ENCODE measurements around the gene SUPT16H.

Gene SUPT16H

DNA sequence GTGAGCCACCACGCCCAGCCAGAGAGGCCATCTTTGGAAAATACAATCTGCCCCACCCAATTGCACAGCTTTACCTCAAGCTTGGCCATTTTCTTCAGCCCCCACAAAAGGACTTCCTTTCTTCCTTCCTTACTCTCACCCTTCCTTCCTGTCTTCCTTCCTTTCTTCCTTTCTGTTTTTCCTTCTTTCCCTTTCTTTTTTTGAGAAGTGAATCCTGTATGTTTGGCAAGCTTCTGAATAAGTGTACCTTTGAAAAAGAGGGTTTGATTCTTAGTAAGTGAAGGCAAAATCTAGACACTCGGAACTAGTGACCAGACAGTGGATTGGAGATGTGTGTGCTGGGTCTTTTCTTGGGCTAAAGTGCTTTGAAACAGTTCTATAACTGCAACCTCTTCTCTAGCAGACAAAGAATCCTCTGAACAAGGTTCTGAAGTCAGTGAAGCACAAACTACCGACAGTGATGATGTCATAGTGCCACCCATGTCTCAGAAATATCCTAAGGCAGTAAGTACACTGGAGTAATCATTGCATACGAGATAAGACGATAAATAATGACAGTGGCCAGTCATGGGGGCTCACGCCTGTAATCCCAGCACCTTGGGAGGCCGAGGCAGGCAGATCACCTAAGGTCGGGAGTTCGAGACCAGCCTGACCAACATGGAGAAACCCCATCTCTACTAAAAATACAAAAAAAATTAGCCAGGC lies 49.5 kb downstream of the SUPT16H start:
- TF ChIP-seq, protein P1, sequence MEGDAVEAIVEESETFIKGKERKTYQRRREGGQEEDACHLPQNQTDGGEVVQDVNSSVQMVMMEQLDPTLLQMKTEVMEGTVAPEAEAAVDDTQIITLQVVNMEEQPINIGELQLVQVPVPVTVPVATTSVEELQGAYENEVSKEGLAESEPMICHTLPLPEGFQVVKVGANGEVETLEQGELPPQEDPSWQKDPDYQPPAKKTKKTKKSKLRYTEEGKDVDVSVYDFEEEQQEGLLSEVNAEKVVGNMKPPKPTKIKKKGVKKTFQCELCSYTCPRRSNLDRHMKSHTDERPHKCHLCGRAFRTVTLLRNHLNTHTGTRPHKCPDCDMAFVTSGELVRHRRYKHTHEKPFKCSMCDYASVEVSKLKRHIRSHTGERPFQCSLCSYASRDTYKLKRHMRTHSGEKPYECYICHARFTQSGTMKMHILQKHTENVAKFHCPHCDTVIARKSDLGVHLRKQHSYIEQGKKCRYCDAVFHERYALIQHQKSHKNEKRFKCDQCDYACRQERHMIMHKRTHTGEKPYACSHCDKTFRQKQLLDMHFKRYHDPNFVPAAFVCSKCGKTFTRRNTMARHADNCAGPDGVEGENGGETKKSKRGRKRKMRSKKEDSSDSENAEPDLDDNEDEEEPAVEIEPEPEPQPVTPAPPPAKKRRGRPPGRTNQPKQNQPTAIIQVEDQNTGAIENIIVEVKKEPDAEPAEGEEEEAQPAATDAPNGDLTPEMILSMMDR (IDR thresholded peaks at IDR 0.05): no peak

DNA sequence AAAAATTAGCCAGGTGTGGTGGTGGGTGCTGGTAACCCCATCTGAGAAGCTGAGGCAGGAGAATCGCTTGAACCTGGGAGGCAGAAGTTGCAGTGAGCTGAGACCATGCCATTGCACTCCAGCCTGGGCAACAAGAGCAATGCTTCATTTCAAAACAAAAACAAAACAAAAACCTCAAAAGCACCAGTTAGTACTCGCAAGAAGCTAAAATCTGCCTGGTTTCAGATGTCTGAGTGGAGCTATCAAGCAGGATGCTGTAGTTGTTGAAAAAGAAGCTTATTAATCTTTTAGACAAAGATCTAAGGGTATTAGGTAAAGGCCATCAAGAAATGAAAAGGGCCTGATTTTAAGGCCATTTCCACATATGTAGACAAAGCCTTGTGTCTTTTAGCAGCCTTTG lies 50.9 kb downstream of the SUPT16H start:
- no peak for DNase-seq (ENCODE audit: low spot score)
- TF ChIP-seq, protein P1 (IDR thresholded peaks at IDR 0.05): no peak
- Histone ChIP-seq H3K27ac (no peak overlapping the region), H3K4me3 (no peak overlapping the region)

More for the DNA sequence above, 49.5 kb downstream of the SUPT16H start:
- Histone ChIP-seq H3K4me3 (no peak overlapping the region), H3K27ac (no peak overlapping the region)
- DNase-seq (ENCODE audit: low spot score): no peak

DNA sequence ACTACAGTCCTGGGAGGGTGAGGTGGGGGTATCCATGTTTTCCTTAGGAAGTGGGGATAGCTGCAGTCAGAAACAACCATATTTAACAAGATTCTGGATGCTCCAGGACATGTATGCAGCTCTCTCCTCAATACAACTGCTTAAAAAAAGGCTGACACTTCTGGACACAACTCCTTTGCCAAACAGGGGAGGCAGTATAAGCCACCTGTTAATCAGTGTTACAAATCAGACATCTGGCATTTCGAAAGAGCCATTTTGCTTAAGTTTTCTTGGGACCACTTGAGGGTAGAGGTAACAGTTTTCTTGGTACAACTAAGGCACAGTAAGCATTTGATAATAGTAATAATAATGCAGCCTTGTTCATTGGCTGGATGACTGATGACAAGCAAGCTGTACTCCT lies 56.8 kb downstream of the SUPT16H start:
- no peak overlapping the region for H3K27ac ChIP-seq
- TF ChIP-seq, protein P1 (IDR thresholded peaks at IDR 0.05): no peak
- no peak overlapping the region for H3K4me3 ChIP-seq
- no peak for DNase-seq (ENCODE audit: low spot score)

DNA sequence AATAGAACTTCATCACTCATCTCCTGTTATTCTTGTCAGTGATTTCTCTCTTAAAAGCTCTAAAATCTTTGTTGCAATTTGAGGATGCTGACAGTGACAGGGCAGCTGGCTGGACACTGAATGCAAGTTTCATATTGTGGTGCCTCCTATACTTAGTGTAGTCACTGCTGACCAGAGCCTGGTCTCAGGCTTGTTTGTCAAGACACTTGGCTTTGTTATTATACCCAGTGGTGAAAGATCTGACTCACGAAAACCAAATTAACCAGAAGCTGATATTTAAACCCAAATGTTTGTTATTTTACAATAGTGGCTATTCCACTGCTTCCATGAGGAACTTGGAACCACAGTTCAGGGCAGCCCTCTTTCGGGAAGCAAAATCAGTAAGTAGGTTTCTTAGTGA lies 61.1 kb downstream of the SUPT16H start:
- H3K27ac ChIP-seq: no peak overlapping the region
- H3K4me3 ChIP-seq: no peak overlapping the region
- TF ChIP-seq, protein P1 (IDR thresholded peaks at IDR 0.05): no peak
- DNase-seq (ENCODE audit: low spot score): no peak

DNA sequence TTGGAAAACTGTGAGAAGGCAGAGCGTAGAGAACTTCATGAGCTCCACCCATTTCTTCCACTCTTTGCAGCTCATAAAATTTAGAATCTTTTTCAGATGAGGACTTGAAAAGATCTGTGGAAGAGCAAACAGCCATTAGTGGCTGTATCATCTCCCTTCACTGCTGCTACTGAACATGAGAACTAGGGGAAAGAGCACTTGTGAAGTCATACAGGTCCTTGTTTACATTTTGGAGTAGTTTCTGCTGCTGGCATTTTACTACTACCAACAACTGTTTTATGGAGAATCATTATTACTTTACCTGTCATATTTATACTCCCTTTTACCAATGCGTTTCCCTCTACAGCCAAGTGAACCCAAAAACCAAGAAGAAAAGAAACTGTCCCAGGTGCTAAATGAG lies 62.9 kb downstream of the SUPT16H start:
- DNase-seq (ENCODE audit: low spot score): no peak
- Histone ChIP-seq H3K27ac (no peak overlapping the region), H3K4me3 (no peak overlapping the region)
- TF ChIP-seq, protein P1 (IDR thresholded peaks at IDR 0.05): no peak

DNA sequence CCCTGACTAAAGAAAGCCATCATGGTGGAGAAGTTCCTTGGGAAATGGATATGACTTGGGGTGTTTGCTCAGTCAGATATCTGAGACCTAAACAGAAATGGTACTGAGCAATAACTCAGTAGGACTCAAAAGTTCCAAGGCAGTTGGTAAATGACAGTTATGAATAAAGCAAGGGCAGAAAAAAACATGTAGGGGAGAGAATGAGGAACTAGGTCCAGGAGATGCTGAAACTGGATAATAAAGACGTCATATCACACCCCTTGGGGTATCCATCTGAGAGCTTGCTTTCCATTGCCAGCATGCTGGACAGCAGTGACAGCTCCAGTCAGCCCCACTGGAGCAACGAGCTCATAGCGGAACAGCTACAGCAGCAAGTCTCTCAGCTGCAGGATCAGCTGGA lies 66.4 kb downstream of the SUPT16H start:
- Histone ChIP-seq H3K27ac (no peak overlapping the region), H3K4me3 (no peak overlapping the region)
- DNase-seq (ENCODE audit: low spot score): no peak
- TF ChIP-seq, protein P1 (IDR thresholded peaks at IDR 0.05): no peak

DNA sequence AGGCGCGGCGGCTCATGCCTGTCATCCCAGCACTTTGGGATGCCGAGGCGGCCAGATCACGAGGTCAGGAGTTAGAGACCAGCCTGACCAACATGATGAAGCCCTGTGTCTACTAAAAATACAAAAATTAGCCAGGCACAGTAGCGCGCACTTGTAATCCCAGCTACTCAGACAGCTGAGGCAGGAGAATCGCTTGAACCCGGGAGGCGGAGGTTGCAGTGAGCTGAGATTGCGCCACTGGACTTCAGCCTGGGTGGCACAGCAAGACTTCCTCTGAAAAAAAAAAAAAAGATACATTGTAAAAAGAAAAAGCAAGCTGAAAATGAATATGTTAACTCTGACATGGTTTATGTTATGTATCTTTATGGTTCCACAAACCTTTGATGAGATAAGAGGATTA lies 70.3 kb downstream of the SUPT16H start:
- H3K27ac ChIP-seq: no peak overlapping the region
- DNase-seq (ENCODE audit: low spot score): no peak
- TF ChIP-seq, protein P1 (IDR thresholded peaks at IDR 0.05): no peak

More for the DNA sequence above, 70.3 kb downstream of the SUPT16H start:
- no peak overlapping the region for H3K4me3 ChIP-seq

All from coronary artery (tissue), 2 donors.